GM23338 (cell line): Measurements from ENCODE around the gene GPR153. TPM values are rescaled to one million over a fixed set of nuclear protein-coding genes. Genes with fewer than 3 reads are reported as not detected.
A peak's percentile ranks its signal among the peaks of the same experiment; 100 is the strongest.

Experiments used
- ATAC-seq: fragments of 200-7000 bp; cut with Tn5 transposase; 3 replicates; pipeline ENCODE4 v1.9.1; 2020
- DNase-seq: peaks from one replicate; pipeline ENCODE4 v3.0.0-alpha.2; 2015; ENCODE audit warnings: low spot score
- H2AFZ ChIP-seq: fragments of 200-600 bp; sonication (generic); 2 replicates; pipeline ENCODE4 v1.8.0; 2016; ENCODE audit warnings: antibody characterized with exemption, mild to moderate bottlenecking, moderate library complexity
- H3F3A ChIP-seq: fragments of 200-600 bp; sonication (generic); replicated peaks from 2 replicates; pipeline ENCODE4 v1.8.0; 2017; ENCODE audit warnings: antibody characterized with exemption, mixed run types, low read depth
- H3K27ac ChIP-seq: fragments of 200-600 bp; sonication (generic); 2 replicates; pipeline ENCODE4 v1.6.1; 2016; ENCODE audit warnings: low read depth
- H3K27me3 ChIP-seq: fragments of 200-600 bp; sonication (generic); 2 replicates; pipeline ENCODE4 v1.8.0; 2016; ENCODE audit warnings: mild to moderate bottlenecking, mixed run types, moderate library complexity; ENCODE audit not compliant: insufficient read depth
- H3K36me3 ChIP-seq: fragments of 200-600 bp; sonication (generic); 2 replicates; pipeline ENCODE4 v1.8.0; 2016; ENCODE audit warnings: mild to moderate bottlenecking; ENCODE audit not compliant: insufficient read depth
- H3K4me1 ChIP-seq: fragments of 200-600 bp; sonication (generic); 2 replicates; pipeline ENCODE4 v1.8.0; 2016; ENCODE audit warnings: mild to moderate bottlenecking, moderate library complexity; ENCODE audit not compliant: insufficient read depth
- H3K4me2 ChIP-seq: fragments of 200-600 bp; sonication (generic); 2 replicates; pipeline ENCODE4 v1.7.1; 2017; ENCODE audit warnings: mixed run types
- H3K4me3 ChIP-seq: fragments of 200-600 bp; sonication (generic); 2 replicates; pipeline ENCODE4 v1.6.1; 2016; ENCODE audit warnings: mixed run types
- H3K79me2 ChIP-seq: fragments of 200-600 bp; sonication (generic); replicated peaks from 2 replicates; pipeline ENCODE4 v1.8.0; 2017; ENCODE audit warnings: mild to moderate bottlenecking; ENCODE audit not compliant: insufficient read depth
- H3K9me2 ChIP-seq: fragments of 200-600 bp; sonication (generic); 2 replicates; pipeline ENCODE4 v1.8.0; 2017; ENCODE audit not compliant: insufficient read depth
- H4K20me1 ChIP-seq: fragments of 200-600 bp; sonication (generic); replicated peaks from 2 replicates; pipeline ENCODE4 v1.8.0; 2017; ENCODE audit warnings: mild to moderate bottlenecking; ENCODE audit not compliant: insufficient read depth
- H3K27ac Mint-ChIP-seq: 2 replicates; pipeline ENCODE4 v1.8.0; 2020; ENCODE audit warnings: inconsistent platforms, mild to moderate bottlenecking, moderate library complexity, mixed read lengths
- H3K27me3 Mint-ChIP-seq: 3 replicates; pipeline ENCODE4 v1.8.0; 2022; ENCODE audit warnings: low read depth, mild to moderate bottlenecking, moderate library complexity, mixed read lengths, inconsistent platforms; ENCODE audit not compliant: insufficient read depth, poor library complexity
- H3K36me3 Mint-ChIP-seq: 3 replicates; pipeline ENCODE4 v1.8.0; 2021; ENCODE audit warnings: low read depth, mild to moderate bottlenecking, inconsistent platforms, moderate library complexity, mixed read lengths
- H3K4me1 Mint-ChIP-seq: 3 replicates; pipeline ENCODE4 v1.8.0; 2020; ENCODE audit warnings: mild to moderate bottlenecking, inconsistent platforms, mixed read lengths
- H3K4me3 Mint-ChIP-seq: 3 replicates; pipeline ENCODE4 v1.8.0; 2021; ENCODE audit warnings: moderate library complexity, mild to moderate bottlenecking, inconsistent platforms, mixed read lengths
- H3K9me3 Mint-ChIP-seq: 3 replicates; pipeline ENCODE4 v1.8.0; 2020; ENCODE audit warnings: moderate library complexity, mild to moderate bottlenecking, inconsistent platforms, mixed read lengths
- EZH2 ChIP-seq: fragments of 200-600 bp; sonication (generic); IDR thresholded peaks from one replicate; pipeline ENCODE4 v1.8.0; 2017; ENCODE audit warnings: antibody characterized with exemption, mild to moderate bottlenecking, low read depth; ENCODE audit not compliant: unreplicated experiment
- EZH2phosphoT487 ChIP-seq: fragments of 200-600 bp; sonication (generic); IDR thresholded peaks from one replicate; pipeline ENCODE4 v1.8.1; 2018; ENCODE audit warnings: antibody characterized with exemption; ENCODE audit not compliant: unreplicated experiment
- NANOG ChIP-seq: IDR thresholded peaks from 2 replicates; pipeline ENCODE4 v1.6.1; 2016; ENCODE audit warnings: antibody characterized with exemption, borderline replicate concordance
- ZNF114 ChIP-seq: fragments of 250-450 bp; sonication (Bioruptor Pico); IDR thresholded peaks from 2 replicates; pipeline ENCODE4 v1.5.0; 2020; ENCODE audit warnings: mild to moderate bottlenecking, moderate library complexity
- ZNF331 ChIP-seq: fragments of 250-450 bp; sonication (Bioruptor Pico); IDR thresholded peaks from 2 replicates; pipeline ENCODE4 v1.5.0; 2020; ENCODE audit warnings: low read depth, mild to moderate bottlenecking, moderate library complexity
- polyA plus RNA-seq: library from polyadenylated mRNA; unstranded; fragments of >200 nt; fragmentation: Nextera tagmentation; extraction: Ambion mirVana; gene quantifications from 2 replicates; pipeline ENCODE4 v1.2.1, GENCODE V29; 2016
- total RNA-seq: library from RNA; depleted of rRNA; stranded (reverse); fragments of >200 nt; shearing (Covaris generic); gene quantifications from 2 replicates; pipeline ENCODE4 v1.2.3, GENCODE V29; 2014
- TF ChIP-seq, protein P1 (sequence below): IDR thresholded peaks from 2 replicates; pipeline ENCODE4 v1.6.1; 2016; ENCODE audit warnings: antibody characterized with exemption

The GPR153 gene
- total and polyA plus RNA-seq, 2 experiments from 2014 or later: 1.3 to 9.0 TPM

DNA sequence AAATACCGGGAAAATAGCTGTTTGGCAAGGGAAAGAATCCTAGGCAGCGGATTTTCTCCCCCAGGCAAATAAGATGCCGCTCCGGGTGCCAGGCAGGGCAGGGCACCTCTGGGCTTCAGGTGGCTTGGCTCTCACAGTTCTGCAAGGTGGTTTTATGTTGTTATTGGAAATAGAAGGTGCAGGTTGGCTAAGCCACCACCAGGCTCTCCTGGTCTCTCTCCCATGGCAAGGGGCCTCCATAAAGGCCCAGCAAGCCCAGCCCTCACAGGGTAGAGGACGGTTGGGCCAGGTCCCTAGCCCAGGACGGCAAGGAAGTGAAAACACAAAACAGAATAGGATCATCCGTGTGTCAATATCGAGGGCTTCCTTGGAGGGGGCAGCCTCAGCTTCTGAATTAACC is 37.6 kb upstream of the GPR153 start:
- peaks cover 9% of the 10 kb centered on the region for H3K27me3 Mint-ChIP-seq
- ATAC-seq (peak; percentile 65), DNase-seq (peak; percentile 31)
- H3K9me3 Mint-ChIP-seq: no peaks in the 10 kb centered on the region
- Histone ChIP-seq H3K4me3 (no peak overlapping the region), H3K9me2 (no peaks in the 10 kb centered on the region), H3K27me3 (no peaks in the 10 kb centered on the region), H3K27ac (no peak overlapping the region), H3K4me2 (no peak overlapping the region), H3K4me1 (no peaks in the 10 kb centered on the region), H3K36me3 (peaks cover under 1% of the 10 kb centered on the region; the same call in 1 of the 2 replicates), H2AFZ (no peak overlapping the region), H4K20me1 (peaks cover 4% of the 10 kb centered on the region), H3K79me2 (no peaks in the 10 kb centered on the region), H3F3A (0 out of 2 replicates have a peak, but pooled peaks cover 2% of the 10 kb centered on the region)
- no peak overlapping the region for H3K27ac Mint-ChIP-seq
- TF ChIP-seq EZH2phosphoT487 (no peak), ZNF331 (peak; percentile 84)
- no peak overlapping the region for H3K4me3 Mint-ChIP-seq
- peaks cover 20% of the 10 kb centered on the region for H3K36me3 Mint-ChIP-seq
- H3K4me1 Mint-ChIP-seq: no peaks in the 10 kb centered on the region

DNA sequence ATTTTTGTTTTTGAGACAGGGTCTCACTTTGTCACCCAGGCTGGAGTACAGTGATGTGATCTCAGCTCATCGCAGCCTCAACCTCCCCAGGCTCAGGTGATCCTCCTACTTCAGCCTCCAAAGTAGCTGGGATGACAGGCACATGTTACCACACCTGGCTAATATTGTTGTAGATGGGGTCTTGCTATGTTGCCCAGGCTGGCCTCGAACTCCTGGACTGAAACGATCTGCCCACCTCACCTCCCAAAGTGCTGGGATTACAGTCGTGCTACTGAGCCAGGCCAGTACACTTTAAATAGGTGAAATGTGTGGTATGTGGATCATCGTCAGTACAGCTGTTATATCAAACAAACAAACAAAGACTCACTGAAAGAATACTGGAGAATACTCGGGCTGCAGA is 35.0 kb upstream of the GPR153 start:
- Mint-ChIP-seq H3K27ac (no peak overlapping the region), H3K4me1 (no peaks in the 10 kb centered on the region), H3K27me3 (peaks cover 9% of the 10 kb centered on the region), H3K9me3 (no peaks in the 10 kb centered on the region), H3K4me3 (no peak overlapping the region), H3K36me3 (peaks cover 23% of the 10 kb centered on the region)
- Histone ChIP-seq H3K4me3 (no peak overlapping the region), H3K79me2 (no peaks in the 10 kb centered on the region), H3K4me2 (no peak overlapping the region), H3F3A (peaks cover 2% of the 10 kb centered on the region; the same call in 1 of the 2 replicates), H2AFZ (no peak overlapping the region), H3K27me3 (no peaks in the 10 kb centered on the region), H3K36me3 (peaks cover 7% of the 10 kb centered on the region; the same call in 1 of the 2 replicates), H4K20me1 (peaks cover 4% of the 10 kb centered on the region), H3K27ac (no peak overlapping the region), H3K9me2 (no peaks in the 10 kb centered on the region), H3K4me1 (no peaks in the 10 kb centered on the region)
- TF ChIP-seq ZNF114 (CRISPR knock-in tag) (no peak), NANOG (no peak), ZNF331 (no peak)
- TF ChIP-seq, protein P1, sequence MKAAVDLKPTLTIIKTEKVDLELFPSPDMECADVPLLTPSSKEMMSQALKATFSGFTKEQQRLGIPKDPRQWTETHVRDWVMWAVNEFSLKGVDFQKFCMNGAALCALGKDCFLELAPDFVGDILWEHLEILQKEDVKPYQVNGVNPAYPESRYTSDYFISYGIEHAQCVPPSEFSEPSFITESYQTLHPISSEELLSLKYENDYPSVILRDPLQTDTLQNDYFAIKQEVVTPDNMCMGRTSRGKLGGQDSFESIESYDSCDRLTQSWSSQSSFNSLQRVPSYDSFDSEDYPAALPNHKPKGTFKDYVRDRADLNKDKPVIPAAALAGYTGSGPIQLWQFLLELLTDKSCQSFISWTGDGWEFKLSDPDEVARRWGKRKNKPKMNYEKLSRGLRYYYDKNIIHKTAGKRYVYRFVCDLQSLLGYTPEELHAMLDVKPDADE: no peak
- DNase-seq: no peak
- ATAC-seq: no peak

DNA sequence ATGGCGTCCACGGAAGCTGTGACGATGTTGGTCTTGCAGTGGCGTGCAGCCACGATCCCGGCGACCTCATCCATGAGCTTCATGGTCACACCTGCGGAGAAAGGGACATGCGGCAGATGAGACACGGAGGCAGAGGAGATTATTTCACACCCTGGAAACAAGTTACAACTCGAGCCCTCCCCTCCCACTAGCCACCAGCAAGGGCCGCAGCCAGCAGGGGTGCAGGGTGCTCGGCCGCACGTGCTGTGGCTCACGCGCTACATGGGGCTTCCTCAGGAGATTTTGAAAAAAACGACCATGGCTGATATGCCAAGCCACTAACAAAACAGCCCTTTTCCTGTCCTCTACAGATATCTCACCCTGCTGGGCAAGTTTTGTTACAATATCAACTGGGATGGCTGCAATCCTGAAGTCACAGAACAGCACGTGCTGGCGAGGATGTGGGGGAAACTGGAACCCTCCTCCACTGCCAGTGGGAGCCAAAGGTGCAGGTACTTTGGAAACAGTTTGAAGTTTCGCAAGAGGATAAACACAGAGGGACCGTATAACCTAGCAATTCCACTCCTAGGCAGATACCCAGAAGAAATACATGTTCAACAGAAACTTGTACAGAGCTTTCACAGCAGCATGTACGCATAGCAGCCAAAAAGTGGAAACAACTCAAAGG is 34.1 kb upstream of the GPR153 start:
- Histone ChIP-seq H3K4me1 (no peaks in the 10 kb centered on the region), H3K27ac (no peak overlapping the region), H3K27me3 (no peaks in the 10 kb centered on the region), H3K9me2 (no peaks in the 10 kb centered on the region), H3F3A (peaks cover 2% of the 10 kb centered on the region; the same call in 1 of the 2 replicates), H3K4me2 (no peak overlapping the region), H4K20me1 (peaks cover 4% of the 10 kb centered on the region), H3K79me2 (no peaks in the 10 kb centered on the region), H3K4me3 (no peak overlapping the region), H2AFZ (no peak overlapping the region), H3K36me3 (peaks cover 7% of the 10 kb centered on the region; the same call in 1 of the 2 replicates)
- Mint-ChIP-seq H3K36me3 (peaks cover 23% of the 10 kb centered on the region), H3K4me1 (no peaks in the 10 kb centered on the region), H3K4me3 (no peak overlapping the region), H3K27me3 (peaks cover 7% of the 10 kb centered on the region), H3K9me3 (no peaks in the 10 kb centered on the region), H3K27ac (no peak overlapping the region)
- ATAC-seq (no peak), DNase-seq (no peak)
- TF ChIP-seq NANOG (no peak), ZNF331 (no peak), EZH2 (no peak)
